Measurements from ENCODE around the gene NTPCR. TPM values are rescaled to one million over a fixed set of nuclear protein-coding genes. Genes with fewer than 3 reads are reported as not detected.

The NTPCR gene
- polyA plus RNA-seq, 1 donor: 45.9 TPM

DNA sequence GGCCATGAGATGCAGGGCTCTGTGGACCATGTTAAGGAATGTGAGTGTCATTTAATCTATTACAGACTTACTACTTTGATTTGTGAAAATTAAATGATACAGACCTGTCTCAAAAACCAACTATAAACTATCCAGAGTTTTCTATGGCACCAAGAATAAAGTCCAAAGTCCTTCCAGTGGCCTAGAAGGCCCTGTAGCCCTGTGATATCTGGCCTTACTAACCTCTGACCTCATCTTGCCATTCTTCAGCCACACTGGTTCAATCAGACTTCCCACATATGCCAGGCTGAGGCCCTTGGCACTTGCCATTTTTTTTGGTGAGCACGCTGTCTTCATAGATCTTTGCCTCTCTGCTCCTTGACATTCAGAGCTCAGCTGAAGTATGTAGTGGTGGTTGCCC is 7.7 kb downstream of the NTPCR start:
- Histone ChIP-seq H3K27ac (ENCODE audit: low read length) (no peak overlapping the region), H3K36me3 (ENCODE audit: control insufficient read depth, insufficient read depth, low read length) (peaks cover 33% of the 10 kb centered on the region), H3K4me1 (ENCODE audit: control insufficient read depth, insufficient read depth, low read length) (peaks cover under 1% of the 10 kb centered on the region), H3K4me3 (ENCODE audit: low read length) (no peak overlapping the region), H3K27me3 (ENCODE audit: control insufficient read depth, insufficient read depth, low read length) (no peaks in the 10 kb centered on the region), H3K9me3 (ENCODE audit: control insufficient read depth, low read depth, low read length) (peaks cover 9% of the 10 kb centered on the region)
- no peak for DNase-seq
- no CpG with 5 or more reads among the region's 1 CpG for WGBS (ENCODE audit: insufficient coverage, low lambda C conversion rate)

GRCh38 chr1:232962761-232963745 is 12.6 kb downstream of the NTPCR start:
- Histone ChIP-seq H3K27ac (ENCODE audit: low read length) (no peak overlapping the region), H3K4me3 (ENCODE audit: low read length) (no peak overlapping the region), H3K36me3 (ENCODE audit: control insufficient read depth, insufficient read depth, low read length) (peaks cover 37% of the 10 kb centered on the region), H3K27me3 (ENCODE audit: control insufficient read depth, insufficient read depth, low read length) (no peaks in the 10 kb centered on the region), H3K4me1 (ENCODE audit: control insufficient read depth, insufficient read depth, low read length) (peaks cover 5% of the 10 kb centered on the region), H3K9me3 (ENCODE audit: control insufficient read depth, low read depth, low read length) (peaks cover 5% of the 10 kb centered on the region)
- WGBS (ENCODE audit: insufficient coverage, low lambda C conversion rate): 97% methylated on average over 5 of the region's 10 CpGs
- no peak for DNase-seq

GRCh38 chr1:232964601-232965000 is 14.2 kb downstream of the NTPCR start:
- WGBS (ENCODE audit: insufficient coverage, low lambda C conversion rate): 83% methylated on average over 1 of the region's 4 CpGs
- no peaks in the 10 kb centered on the region for H3K27me3 ChIP-seq (ENCODE audit: control insufficient read depth, insufficient read depth, low read length)
- H3K4me1 ChIP-seq (ENCODE audit: control insufficient read depth, insufficient read depth, low read length): peaks cover 5% of the 10 kb centered on the region

DNA sequence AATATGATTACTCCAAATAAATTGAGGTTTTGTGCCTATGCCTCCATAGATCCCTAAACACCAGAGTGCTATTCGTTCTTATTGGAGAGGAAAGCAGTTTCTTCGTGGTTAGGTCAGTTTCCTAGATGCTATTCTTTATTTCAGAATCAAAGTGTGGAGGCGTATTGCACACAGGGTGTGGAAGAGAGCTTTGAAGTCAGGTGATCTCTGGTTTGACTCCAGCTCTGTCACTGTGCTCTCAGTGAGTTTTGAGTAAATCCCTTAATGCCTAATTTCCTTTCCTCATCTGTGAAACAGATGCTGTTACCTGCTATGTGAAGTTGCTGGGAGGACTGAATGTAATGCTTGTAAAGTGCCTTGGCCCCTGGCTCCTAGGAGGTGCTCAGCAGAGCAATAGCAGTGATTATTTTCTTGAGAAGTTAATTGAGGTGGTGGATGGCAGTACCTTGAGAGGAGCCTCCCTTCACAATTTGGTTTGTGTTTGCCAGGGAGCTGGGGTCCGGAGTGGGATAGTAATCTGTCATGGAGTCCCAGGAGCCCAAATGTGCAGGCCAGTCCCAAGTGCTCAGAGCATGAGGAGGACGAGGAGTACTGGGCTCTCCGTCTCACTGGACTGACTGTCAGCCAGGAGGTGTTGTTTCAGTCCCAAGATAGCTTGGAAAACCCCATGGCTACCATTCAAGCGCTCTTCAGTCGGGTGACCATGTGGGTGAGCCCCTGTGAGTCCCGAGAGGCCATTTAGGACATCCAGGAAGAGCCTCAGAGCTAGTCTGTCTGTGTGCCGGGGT is 14.9 kb downstream of the NTPCR start:
- H3K9me3 ChIP-seq (ENCODE audit: control insufficient read depth, low read depth, low read length): no peaks in the 10 kb centered on the region
- H3K4me1 ChIP-seq (ENCODE audit: control insufficient read depth, insufficient read depth, low read length): peaks cover 5% of the 10 kb centered on the region
- H3K36me3 ChIP-seq (ENCODE audit: control insufficient read depth, insufficient read depth, low read length): peaks cover 43% of the 10 kb centered on the region
- H3K4me3 ChIP-seq (ENCODE audit: low read length): no peak overlapping the region
- H3K27ac ChIP-seq (ENCODE audit: low read length): no peak overlapping the region
- no peak for DNase-seq
- no CpG with 5 or more reads among the region's 10 CpGs for WGBS (ENCODE audit: insufficient coverage, low lambda C conversion rate)
- H3K27me3 ChIP-seq (ENCODE audit: control insufficient read depth, insufficient read depth, low read length): no peaks in the 10 kb centered on the region

More at GRCh38 chr1:232964601-232965000, 14.2 kb downstream of the NTPCR start:
- Histone ChIP-seq H3K36me3 (ENCODE audit: control insufficient read depth, insufficient read depth, low read length) (peaks cover 41% of the 10 kb centered on the region), H3K9me3 (ENCODE audit: control insufficient read depth, low read depth, low read length) (no peaks in the 10 kb centered on the region), H3K4me3 (ENCODE audit: low read length) (no peak overlapping the region), H3K27ac (ENCODE audit: low read length) (no peak overlapping the region)
- no peak for DNase-seq

GRCh38 chr1:232965912-232966217 is 15.5 kb downstream of the NTPCR start:
- Histone ChIP-seq H3K27me3 (ENCODE audit: control insufficient read depth, insufficient read depth, low read length) (no peaks in the 10 kb centered on the region), H3K36me3 (ENCODE audit: control insufficient read depth, insufficient read depth, low read length) (peaks cover 48% of the 10 kb centered on the region), H3K4me1 (ENCODE audit: control insufficient read depth, insufficient read depth, low read length) (peaks cover 5% of the 10 kb centered on the region), H3K4me3 (ENCODE audit: low read length) (no peak overlapping the region), H3K9me3 (ENCODE audit: control insufficient read depth, low read depth, low read length) (no peaks in the 10 kb centered on the region), H3K27ac (ENCODE audit: low read length) (no peak overlapping the region)
- no peak for DNase-seq
- WGBS (ENCODE audit: insufficient coverage, low lambda C conversion rate): no CpG with 5 or more reads among the region's 6 CpGs

DNA sequence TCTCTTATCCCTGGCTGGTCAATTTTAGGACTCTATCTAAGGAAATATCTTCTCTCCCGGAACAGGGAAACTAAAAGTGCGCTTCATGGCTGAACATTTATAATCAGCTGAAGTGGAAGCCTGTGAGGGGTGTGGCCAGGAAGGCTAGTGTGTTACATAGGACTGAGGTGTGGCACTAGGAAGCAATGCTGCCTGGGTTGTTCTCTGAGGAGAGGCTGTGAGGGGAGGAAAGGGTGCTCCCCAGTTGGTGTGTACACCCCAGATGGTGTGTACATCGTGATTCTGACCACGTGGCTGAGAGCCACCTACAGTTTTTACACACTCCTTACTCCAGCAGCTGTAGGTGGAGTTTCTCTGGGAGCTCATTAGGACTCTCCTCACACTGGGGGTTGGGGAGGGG is 16.3 kb downstream of the NTPCR start:
- H3K36me3 ChIP-seq (ENCODE audit: control insufficient read depth, insufficient read depth, low read length): peaks cover 52% of the 10 kb centered on the region
- H3K27me3 ChIP-seq (ENCODE audit: control insufficient read depth, insufficient read depth, low read length): no peaks in the 10 kb centered on the region
- peak; percentile 87 to 88 for DNase-seq

GRCh38 chr1:232968391-232968790 is 18.0 kb downstream of the NTPCR start:
- peaks cover 5% of the 10 kb centered on the region for H3K4me1 ChIP-seq (ENCODE audit: control insufficient read depth, insufficient read depth, low read length)
- WGBS (ENCODE audit: insufficient coverage, low lambda C conversion rate): no CpG with 5 or more reads among the region's 5 CpGs
- no peak overlapping the region for H3K27ac ChIP-seq (ENCODE audit: low read length)

More for the DNA sequence above, 16.3 kb downstream of the NTPCR start:
- peak overlapping the region; percentile 25 for H3K4me3 ChIP-seq (ENCODE audit: low read length)
- H3K27ac ChIP-seq (ENCODE audit: low read length): peak overlapping the region; percentile 70
- no peaks in the 10 kb centered on the region for H3K9me3 ChIP-seq (ENCODE audit: control insufficient read depth, low read depth, low read length)
- H3K4me1 ChIP-seq (ENCODE audit: control insufficient read depth, insufficient read depth, low read length): peaks cover 5% of the 10 kb centered on the region
- WGBS (ENCODE audit: insufficient coverage, low lambda C conversion rate): no CpG with 5 or more reads among the region's 4 CpGs

DNA sequence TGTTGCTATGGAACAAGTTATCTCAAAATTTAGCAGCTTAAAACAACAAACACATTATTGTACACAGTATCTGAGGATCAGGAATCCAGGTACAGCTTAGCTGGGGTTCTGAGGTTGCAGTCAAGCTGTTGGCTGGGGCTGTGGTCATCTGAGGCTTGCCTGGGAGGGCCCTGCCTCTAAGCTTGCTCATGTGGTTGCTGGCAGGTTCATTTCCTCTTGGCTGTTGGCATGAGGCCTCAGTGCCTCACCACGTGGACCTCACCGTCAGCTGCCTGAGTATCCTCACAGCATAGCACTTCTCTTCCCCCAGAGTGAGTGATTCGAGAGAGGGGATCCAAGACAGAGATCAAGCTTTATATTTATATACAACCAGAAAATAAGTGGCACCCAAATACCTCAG is 18.6 kb downstream of the NTPCR start:
- 65% methylated on average over 2 of the region's 3 CpGs for WGBS (ENCODE audit: insufficient coverage, low lambda C conversion rate)
- Histone ChIP-seq H3K4me1 (ENCODE audit: control insufficient read depth, insufficient read depth, low read length) (peaks cover 5% of the 10 kb centered on the region), H3K4me3 (ENCODE audit: low read length) (no peak overlapping the region), H3K36me3 (ENCODE audit: control insufficient read depth, insufficient read depth, low read length) (peaks cover 70% of the 10 kb centered on the region), H3K27ac (ENCODE audit: low read length) (no peak overlapping the region), H3K9me3 (ENCODE audit: control insufficient read depth, low read depth, low read length) (peaks cover 9% of the 10 kb centered on the region), H3K27me3 (ENCODE audit: control insufficient read depth, insufficient read depth, low read length) (no peaks in the 10 kb centered on the region)
- no peak for DNase-seq

More at GRCh38 chr1:232968391-232968790, 18.0 kb downstream of the NTPCR start:
- Histone ChIP-seq H3K36me3 (ENCODE audit: control insufficient read depth, insufficient read depth, low read length) (peaks cover 69% of the 10 kb centered on the region), H3K4me3 (ENCODE audit: low read length) (no peak overlapping the region), H3K9me3 (ENCODE audit: control insufficient read depth, low read depth, low read length) (peaks cover 6% of the 10 kb centered on the region), H3K27me3 (ENCODE audit: control insufficient read depth, insufficient read depth, low read length) (no peaks in the 10 kb centered on the region)
- no peak for DNase-seq

DNA sequence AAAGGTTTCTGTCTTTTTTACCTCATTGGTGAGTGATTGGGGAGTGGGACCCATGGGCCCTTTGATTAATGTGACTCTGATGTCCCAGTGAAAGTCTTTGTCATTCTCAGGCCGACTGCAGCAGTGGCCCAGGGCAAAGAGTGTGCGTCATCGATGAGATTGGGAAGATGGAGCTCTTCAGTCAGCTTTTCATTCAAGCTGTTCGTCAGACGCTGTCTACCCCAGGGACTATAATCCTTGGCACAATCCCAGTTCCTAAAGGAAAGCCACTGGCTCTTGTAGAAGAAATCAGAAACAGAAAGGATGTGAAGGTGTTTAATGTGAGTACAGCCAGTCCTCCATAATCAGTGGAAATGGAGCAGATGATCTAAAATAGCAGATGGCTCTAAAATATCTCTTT is 19.4 kb downstream of the NTPCR start:
- no peaks in the 10 kb centered on the region for H3K27me3 ChIP-seq (ENCODE audit: control insufficient read depth, insufficient read depth, low read length)
- H3K27ac ChIP-seq (ENCODE audit: low read length): no peak overlapping the region
- no peak for DNase-seq
- no peak overlapping the region for H3K4me3 ChIP-seq (ENCODE audit: low read length)
- no CpG with 5 or more reads among the region's 5 CpGs for WGBS (ENCODE audit: insufficient coverage, low lambda C conversion rate)
- peaks cover 13% of the 10 kb centered on the region for H3K9me3 ChIP-seq (ENCODE audit: control insufficient read depth, low read depth, low read length)
- peaks cover 5% of the 10 kb centered on the region for H3K4me1 ChIP-seq (ENCODE audit: control insufficient read depth, insufficient read depth, low read length)
- peaks cover 71% of the 10 kb centered on the region for H3K36me3 ChIP-seq (ENCODE audit: control insufficient read depth, insufficient read depth, low read length)

- Histone ChIP-seq H3K9me3 (ENCODE audit: control insufficient read depth, low read depth, low read length) (peaks cover 13% of the 10 kb centered on the region), H3K4me3 (ENCODE audit: low read length) (no peak overlapping the region), H3K4me1 (ENCODE audit: control insufficient read depth, insufficient read depth, low read length) (peaks cover 9% of the 10 kb centered on the region), H3K27ac (ENCODE audit: low read length) (no peak overlapping the region), H3K27me3 (ENCODE audit: control insufficient read depth, insufficient read depth, low read length) (no peaks in the 10 kb centered on the region), H3K36me3 (ENCODE audit: control insufficient read depth, insufficient read depth, low read length) (peaks cover 67% of the 10 kb centered on the region)
- WGBS (ENCODE audit: insufficient coverage, low lambda C conversion rate): no CpG with 5 or more reads among the region's 4 CpGs
- no peak for DNase-seq
Observed at GRCh38 chr1:232970508-232970907, 20.1 kb downstream of the NTPCR start.

Data from large intestine (tissue), 3 donors.